Stimulated activated CD4-positive, alpha-beta T cell treated with anti-CD3 and anti-CD28 coated beads, Interleukin-4, amount 100 ng/mL, for 24 hours (primary cell): ENCODE results near the gene SRI.
"Not testable (repeated sequence)": the region's sequence is repeated elsewhere in the genome, so short reads cannot be mapped to it uniquely, and the experiment has no call there.

Experiments
- DNase-seq: peaks from one replicate; pipeline ENCODE4 v3.0.0-alpha.2; 2020

SRI gene, protein sequence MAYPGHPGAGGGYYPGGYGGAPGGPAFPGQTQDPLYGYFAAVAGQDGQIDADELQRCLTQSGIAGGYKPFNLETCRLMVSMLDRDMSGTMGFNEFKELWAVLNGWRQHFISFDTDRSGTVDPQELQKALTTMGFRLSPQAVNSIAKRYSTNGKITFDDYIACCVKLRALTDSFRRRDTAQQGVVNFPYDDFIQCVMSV

DNA sequence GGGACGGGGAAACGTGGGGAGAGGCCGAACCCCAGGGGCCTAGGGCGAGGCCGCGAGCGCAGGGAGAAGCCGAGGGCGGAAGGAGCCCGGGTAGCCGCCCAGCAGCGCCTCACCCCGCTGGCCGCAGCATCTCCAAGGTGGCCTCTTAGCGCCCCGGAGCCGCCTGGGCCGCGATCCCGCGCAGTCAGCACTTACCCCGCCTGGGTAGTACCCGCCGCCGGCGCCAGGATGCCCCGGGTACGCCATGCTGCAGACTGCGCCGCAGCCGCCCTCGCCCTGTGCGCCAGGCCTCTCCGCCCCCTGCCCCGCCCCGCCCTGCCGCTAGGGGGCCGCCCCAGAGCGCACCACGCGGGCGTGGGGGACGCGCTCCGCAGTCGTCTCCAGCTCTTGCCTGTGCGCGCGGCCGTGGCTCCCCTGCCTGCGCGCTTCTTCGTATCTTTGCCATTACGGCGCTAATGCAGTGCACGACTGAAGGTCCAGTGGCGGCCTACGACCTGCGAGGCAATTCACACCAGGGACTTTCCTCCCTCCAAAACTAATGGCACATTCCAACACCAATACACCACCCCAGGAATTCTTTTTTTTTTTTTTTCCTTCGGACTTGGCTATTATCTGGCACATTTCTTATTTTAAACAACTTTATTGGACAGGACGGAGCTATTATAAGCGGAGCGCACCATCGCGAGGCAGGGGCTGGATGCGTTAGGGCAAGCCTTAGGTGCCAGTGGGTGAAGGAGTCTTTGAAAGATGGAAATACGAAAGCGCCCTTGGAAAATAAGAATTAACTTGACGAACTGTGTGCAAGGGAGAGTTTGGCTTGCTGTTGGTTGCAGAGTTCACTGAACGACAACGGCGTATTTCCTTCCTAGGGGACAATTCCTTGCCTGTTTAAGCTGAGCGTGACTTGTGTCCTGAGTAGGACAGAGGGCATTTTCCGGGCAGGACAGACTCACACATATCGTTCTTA is at the start of gene SRI:
Gene SRI (minus strand): TSS at position 258 of the 967 bp plus-strand sequence. CDS start 12 bp downstream, at position 246.
- DNase-seq, result peak; percentile 90

DNA sequence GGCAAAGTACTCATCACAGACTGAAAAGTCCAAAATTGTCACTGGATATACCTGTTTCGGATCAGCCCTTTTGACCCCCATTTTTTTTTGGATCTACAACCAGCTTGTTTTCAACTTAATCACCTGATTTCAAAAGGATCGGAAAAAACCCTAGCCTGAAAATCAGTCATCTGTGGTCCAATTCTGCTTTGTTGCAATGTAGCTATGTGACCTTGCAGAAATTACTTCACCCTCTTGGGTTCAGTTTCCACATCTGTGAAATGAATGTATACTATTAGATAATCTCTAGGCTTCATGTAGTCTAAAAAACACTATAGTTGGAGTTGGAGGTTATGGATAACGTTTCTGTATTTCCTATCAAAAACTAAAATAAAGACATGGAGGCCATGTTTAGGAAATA is 49.7 kb upstream of the SRI start:
- no peak for DNase-seq

DNA sequence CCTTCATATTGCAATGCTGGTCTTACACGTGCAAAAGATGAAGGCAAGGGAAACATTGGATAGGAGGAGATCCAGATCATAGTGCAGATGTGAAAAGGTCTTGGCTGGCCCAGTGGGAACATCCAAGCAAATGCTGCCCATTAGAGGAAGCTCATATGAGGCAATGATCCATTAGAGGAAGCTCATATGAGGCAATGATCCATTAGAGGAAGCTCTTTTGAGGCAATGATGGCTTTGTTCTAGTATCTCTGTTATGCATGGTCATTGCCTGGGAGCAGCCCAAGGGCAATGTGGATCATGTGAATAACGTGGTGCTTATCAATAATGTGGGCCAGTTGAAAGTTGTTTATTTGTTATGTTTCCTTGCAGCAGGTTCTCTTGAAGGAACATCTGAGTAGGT is 49.0 kb upstream of the SRI start:
- DNase-seq, result no peak

GRCh38 chr7:88268051-88268450 is 48.2 kb upstream of the SRI start:
- no peak for DNase-seq

DNA sequence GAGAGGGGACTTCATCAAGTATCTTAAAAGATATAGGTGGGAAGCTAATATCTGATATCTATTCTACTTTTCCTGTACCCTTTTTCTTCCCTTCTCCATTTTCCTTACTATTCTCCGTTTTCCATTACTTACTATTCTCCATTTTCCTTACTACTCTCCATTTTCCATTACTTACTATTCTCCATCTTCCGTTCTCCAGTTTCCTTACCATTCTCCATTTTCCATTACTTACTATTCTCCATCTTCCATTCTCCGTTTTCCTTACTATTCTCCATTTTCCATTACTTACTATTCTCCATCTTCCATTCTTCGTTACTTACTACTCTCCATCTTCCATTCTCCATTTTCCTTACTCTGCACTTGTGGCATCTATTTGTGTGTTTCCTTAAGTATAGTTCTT is 47.6 kb upstream of the SRI start:
- DNase-seq, result no peak

GRCh38 chr7:88264987-88265386 is 45.1 kb upstream of the SRI start:
- not testable (repeated sequence) for DNase-seq

GRCh38 chr7:88262562-88262961 is 42.7 kb upstream of the SRI start:
- DNase-seq, result no peak

GRCh38 chr7:88260719-88261118 is 40.9 kb upstream of the SRI start:
- no peak for DNase-seq

- DNase-seq, result no peak
Measured at GRCh38 chr7:88259656-88260380, 40.0 kb upstream of the SRI start.

- not testable (repeated sequence) for DNase-seq
Measured at GRCh38 chr7:88258296-88258695, 38.5 kb upstream of the SRI start.

- DNase-seq, result no peak
Measured at GRCh38 chr7:88256906-88257305, 37.1 kb upstream of the SRI start.

DNA sequence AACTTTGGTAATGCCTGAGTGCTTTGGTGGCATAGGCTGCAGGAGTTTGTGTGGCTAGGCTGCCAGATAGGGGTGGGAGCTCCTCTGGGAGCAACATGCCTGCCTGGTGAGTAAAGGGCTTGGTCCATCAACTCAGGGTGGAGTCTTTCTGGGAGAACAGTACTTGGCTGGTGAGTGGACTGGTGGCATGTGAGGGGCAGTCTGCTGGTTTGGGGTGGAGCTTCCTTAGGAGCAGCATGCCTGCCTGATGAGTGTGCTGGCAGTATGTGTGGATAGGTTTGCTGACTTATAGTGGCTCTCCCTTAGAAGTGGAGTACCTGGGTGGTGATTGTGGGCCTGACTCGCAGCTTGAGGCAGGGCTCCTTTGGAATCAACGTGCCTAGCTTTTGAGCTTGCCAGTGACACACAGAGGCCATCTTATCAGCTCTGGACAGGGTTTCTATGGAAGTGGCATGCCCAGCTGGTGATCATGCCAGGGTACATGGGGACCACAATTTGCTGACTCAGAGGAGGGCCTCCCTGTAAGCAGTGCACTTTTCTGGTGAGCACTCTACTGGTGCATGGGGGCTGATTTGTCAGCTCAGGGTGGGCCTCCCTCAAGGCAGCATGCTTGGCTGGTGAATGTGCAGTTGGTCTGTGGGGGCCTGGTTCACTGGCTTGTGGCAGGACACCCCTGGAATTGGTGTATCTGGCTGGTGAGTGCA is 35.0 kb upstream of the SRI start:
- no peak for DNase-seq

GRCh38 chr7:88253640-88254039 is 33.8 kb upstream of the SRI start:
- no peak for DNase-seq

DNA sequence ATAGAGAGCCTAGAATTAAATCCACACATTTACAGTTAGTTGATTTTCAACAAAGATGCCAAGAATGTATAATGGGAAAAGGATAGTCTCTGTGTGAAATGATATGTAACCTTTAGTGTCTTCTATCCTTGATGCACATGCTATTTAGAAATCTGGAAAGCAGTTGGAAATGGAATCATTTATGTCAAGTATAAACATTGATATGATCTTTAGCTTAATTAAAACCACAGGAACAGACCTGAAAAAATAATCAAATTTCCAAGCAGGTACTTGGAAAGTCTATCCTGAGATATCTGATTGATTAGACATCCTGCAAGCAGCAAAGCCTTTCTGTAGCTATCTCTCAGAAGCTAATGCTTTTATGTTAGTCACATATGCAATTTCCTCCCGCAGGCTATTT is 24.4 kb upstream of the SRI start:
- DNase-seq, result no peak

GRCh38 chr7:88243345-88243909 is 23.6 kb upstream of the SRI start:
- no peak for DNase-seq

DNA sequence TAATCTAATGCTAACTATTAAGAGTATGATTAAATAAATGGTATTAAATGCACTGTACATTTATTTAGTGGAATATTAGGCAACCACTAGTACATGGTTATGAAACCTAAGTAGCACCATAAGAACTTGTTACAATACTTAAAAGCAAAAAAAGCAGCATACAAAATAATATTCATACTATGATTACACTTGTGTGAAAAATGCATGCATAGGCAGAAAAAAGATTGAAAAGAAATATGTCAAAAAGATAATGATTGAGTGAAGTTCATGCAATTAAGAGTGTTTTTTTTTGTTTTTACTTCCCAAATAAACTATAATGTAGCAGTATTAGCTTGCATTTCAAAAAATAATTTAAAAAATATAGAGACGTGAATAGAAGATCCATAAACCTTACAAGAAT is 20.0 kb upstream of the SRI start:
- DNase-seq, result no peak

DNA sequence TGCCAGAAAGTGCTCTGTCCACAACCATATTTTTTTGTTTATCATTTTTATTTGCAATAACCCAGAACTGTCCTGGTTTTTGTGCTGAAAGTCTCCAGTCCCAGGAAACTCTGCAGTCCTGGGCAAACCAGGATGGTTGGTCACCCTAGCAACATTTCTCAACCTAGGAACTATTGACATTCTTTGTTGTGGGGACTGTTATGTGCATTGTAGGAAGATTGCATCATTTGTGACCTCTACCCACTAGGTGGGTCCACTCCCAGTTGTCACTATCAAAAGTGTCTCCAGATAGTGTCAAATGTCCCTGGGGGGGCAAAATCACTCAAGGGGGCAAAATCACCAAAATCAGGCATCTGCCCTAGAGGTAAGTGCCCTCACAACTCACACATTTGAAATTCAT is 14.0 kb upstream of the SRI start:
- no peak for DNase-seq

- no peak for DNase-seq
Measured at GRCh38 chr7:88230646-88231045, 10.8 kb upstream of the SRI start.

GRCh38 chr7:88229302-88229995 is 9.6 kb upstream of the SRI start:
- no peak for DNase-seq

DNA sequence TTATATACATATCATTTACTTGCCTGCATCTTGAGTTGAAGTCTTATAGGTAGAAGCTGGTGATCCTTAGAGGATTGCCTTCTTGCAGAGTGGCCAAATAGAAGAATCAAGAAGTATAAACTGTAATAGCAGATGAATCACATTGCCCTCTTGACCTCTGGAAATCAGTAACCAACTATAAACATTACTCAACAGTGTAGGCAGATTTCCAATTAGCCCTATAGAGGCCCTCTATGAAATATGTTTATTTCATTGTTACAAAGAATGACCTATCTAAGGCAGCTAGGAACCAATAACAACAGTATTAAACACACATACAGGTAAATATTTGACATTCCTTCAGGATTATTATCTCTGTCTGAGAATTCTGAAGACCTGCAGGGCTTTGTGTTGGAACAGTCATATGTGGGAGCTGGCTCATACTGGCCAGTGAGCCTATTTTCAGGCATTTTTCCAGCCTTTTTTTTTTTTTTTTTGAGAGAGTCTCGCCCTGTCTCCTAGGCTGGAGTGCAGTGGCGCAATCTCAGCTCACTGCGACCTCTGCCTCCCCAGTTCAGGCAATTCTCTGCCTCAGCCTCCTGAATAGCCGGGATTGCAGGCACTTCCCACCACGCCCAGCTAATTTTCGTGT is 7.2 kb upstream of the SRI start:
- no peak for DNase-seq

DNA sequence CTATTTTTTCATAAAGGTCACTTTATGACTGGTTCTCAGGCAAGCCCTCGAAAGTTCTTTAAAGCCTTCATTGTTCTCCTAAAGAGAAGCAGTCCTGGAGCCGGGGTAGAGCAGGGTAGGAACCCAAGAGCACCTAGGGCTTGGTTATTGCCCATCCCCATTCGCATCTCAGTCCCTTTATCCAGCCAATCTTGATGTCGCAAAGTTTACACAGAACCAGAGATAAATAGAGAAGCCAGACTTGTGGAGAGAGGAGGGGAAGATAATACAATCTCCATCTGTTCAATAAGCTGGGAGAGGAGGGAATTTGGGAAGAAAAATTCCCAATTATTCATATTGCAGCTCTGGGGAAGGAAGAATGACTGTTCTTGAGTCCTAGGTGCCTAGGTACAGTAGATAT is 6.4 kb upstream of the SRI start:
- no peak for DNase-seq
